ENCODE measurements around the gene EP400.
A peak's percentile ranks its signal among the peaks of the same experiment; 100 is the strongest.

Gene EP400

DNA sequence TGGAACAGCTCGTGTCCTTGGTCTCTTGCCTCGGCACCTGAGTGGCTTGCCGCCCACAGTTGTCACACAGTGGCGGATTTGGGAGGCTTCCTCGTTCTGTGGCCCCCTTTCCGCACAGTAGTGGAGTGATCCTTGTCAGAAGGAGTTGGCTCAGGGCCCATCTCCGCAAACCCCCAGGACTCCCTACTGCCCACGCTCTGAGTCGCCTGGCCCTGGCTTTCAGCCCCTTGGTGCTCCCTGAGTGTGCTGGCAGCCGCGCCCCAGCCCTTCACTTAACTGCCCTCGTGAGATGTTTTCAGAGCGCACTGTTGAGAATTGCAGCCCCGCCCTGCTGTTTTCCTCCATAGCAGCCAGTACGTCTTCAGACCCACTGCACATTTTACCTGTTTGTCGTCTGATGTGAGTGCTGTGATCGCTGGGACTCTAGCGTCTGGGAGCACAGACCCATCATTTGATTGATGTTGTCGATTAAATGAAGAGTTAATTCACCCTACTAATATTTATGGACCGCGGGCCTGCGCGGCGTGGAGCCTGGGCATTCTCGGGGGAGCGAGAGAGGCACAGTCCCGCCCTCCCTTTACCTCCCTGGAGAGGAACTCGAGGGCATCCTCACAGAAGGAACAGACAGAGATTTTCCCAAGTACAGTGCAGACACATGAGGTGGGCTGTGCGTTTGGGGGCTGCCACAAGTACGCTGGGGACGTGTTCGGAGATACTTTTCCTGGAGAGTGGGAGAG lies 102.6 kb downstream of the EP400 start:
- DNase-seq = no peak

DNA sequence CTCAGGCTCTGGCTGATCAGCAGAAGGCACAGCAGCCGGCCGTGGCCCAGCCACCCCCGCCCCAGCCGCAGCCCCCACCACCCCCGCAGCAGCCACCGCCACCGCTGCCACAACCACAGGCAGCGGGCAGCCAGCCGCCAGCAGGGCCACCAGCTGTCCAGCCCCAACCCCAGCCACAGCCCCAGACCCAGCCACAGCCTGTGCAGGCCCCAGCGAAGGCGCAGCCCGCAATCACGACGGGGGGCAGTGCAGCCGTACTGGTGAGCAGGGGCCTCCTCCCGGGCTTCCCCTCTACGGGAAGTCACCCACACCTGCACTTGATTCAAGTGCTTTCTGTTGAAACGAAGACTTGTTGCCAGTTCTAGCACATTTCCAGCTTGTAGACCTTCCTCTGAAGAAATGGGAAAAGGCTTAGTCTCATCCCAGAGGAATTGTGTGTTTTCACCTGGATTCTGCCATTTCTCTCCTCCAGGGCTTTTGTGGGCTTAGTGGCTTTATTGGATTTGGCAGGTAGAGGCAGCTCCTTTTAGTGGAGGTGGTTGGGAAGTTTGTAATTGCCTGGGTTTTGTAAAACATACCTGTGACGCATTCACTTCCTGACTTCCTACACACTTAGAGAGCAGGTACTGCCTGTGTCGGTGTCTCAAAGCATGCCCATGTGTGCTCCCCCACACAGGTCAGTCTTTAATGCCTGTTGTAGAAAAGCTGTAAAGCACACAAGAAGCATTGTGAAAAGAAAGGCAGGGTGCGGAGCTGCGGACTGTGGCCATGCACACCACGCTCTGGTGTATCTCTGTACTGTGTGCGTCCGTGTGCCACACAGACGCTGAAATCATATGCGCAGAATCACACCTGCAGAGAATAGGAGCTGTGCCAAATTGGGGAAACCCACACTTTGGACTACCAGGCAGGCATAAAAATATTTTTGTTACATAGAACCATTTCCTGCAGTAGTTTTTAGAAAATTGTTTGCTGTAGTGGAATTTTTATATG lies 103.9 kb downstream of the EP400 start:
- no peak for DNase-seq

DNA sequence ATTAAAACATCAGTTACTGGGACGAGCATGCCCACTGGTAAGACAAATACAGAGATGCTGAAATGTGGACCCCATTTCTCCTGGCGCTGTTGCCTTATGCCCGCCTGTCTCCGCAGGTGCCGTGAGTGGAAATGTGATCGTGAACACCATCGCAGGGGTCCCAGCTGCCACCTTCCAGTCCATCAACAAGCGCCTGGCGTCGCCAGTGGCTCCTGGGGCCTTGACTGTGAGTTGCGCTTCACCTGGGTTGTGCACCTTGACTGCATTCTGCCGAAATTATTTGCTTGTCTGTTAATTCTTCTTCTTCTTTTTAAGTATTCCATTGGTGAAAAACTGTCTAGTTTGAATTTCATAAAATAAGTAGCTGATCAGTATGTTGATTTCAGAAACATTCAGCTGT lies 105.2 kb downstream of the EP400 start:
- no peak for DNase-seq

DNA sequence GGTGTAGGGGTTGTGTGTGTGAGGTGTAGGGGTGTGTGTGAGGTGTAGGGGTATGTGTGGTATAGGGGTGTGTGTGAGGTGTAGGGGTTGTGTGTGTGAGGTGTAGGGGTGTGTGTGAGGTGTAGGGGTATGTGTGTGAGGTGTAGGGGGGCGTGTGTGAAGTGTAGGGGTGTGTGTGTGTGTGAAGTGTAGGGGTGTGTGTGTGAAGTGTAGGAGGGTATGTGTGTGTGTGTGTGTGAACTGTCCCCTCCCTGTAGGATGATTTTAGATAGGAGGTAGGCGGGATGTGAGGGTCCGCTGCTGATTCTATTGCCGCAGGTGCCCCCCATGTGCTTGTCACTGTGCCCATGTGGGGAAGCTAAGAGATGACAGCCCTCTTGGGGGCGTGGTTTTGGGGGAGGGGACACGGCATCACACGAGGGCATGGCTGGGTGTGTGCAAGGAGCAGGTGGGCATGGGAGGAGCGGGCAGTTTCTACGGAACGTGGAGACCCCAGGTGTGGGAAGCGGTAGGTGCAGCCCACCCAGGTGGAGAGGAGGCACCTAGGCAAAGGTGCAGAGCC lies 105.9 kb downstream of the EP400 start:
- DNase-seq = no peak

DNA sequence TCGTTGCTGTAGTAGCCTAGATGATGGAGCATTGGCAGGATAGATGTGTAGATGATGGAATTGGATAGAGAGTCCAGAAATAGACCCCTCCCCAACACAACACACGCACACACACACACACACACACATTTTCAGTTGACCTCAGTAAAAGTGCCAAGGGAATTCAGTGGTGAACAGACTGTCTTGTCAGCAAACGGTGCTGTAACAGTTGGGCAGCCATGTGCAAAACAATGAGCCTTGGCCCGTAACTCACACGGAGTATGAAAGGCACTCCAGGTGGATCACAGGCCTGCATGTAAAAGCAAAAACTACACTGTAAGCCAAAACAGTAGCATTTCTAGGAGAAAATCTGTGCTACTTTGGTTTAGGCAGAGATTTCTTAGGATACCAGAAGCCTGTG lies 106.6 kb downstream of the EP400 start:
- no peak for DNase-seq

DNA sequence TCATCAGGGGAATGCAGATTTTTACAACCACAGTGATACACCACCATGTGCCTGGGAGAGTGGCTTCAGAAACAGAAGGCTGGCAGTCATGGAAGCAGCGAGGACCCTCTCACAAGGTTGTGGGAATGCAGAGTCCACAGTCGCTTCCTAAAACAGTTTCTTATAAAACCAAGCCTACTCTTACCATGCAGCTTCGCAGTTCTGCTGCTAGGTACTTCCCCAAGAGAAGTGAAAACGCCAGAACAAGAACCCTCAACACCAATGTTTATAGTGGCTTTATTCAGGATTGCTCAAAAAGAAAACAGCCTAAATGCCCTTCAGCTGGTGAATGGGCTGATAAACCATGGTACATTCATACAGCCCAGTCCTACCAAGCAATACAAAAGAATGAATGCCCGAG lies 107.2 kb downstream of the EP400 start:
- no peak for DNase-seq

DNA sequence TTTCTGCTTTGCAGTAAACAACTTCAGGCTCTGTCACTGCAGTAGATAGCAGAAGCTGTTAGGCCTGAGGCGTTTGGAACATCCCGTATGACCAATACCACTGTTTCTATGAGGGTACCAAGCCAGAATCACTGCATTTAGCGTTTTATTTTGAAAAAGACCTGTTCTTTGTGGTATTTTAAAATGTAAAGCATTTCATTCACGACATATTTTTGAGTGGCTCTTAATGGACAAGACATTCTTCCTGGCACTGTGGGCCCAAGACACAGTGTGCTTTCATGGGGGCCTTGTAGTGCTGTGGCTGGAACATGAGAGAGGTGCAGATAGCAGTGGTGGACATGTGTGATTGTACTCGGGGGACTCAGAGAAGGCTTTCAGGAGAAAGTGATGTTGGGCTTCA lies 107.9 kb downstream of the EP400 start:
- DNase-seq = no peak

DNA sequence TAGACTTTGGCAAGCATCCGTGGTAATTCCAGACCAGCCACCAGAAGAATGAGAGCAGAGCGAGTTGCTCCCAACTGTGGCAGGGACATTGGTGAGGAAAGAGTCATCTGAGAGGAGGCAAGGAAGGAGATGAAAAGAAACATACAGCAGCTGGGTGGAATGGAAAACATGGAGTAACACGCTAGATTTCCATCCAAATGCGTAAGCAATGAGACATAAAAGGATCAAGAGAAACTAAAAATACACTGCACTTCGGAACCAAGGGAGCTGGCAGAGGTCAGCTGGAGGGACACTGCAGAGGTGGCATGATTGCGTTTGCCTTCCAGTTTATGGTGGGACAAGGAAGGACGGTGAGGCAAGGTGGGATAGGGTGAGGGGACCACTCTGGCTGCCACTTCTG lies 111.5 kb downstream of the EP400 start:
- no peak for DNase-seq

DNA sequence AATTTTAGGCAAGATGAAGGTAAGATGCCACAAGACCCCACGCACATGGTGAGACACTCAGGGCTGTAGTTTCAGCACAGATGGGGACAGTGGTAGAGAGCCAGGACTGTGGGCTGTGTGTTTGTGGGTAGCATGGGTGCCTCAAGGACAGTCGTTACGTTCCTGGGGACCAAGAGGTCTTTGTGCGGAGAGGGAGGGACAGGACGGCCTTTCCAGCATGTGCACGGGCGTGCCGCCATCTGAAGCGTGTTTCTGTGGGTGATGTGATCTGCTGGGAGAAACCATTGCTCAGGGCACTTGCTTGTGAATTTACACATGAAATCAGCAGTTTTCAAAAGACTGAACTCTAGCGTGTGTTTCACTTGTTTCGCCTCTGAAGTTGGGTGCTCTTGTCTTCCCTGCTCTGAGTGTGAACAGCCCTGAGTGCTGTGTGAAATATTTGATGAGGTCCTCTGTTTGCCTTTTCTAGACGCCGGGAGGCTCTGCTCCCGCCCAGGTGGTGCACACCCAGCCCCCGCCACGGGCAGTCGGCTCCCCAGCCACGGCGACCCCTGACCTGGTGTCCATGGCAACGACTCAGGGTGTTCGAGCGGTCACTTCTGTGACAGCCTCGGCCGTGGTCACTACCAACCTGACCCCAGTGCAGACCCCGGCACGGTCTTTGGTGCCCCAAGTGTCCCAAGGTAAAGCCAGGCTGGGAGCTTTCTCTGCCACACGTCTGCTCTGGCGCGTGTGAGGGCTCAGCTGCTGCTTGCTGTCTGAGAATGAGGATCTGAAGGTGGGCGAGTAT lies 112.1 kb downstream of the EP400 start:
- no peak for DNase-seq

DNA sequence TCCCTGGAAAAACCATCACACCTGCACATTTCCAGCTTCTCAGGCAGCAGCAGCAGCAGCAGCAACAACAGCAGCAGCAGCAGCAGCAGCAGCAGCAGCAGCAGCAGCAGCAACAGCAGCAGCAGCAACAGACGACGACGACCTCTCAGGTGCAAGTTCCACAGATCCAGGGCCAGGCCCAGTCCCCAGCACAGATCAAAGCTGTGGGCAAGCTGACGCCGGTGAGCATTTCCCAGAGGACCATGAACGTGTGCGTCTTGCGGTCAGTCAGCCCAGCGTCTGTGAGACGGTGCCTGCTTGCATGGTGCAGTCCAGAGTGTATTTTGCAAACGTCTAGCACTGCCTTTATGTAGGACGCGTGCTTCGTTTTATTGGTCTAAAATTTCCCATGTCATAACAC lies 112.7 kb downstream of the EP400 start:
- DNase-seq = no peak

DNA sequence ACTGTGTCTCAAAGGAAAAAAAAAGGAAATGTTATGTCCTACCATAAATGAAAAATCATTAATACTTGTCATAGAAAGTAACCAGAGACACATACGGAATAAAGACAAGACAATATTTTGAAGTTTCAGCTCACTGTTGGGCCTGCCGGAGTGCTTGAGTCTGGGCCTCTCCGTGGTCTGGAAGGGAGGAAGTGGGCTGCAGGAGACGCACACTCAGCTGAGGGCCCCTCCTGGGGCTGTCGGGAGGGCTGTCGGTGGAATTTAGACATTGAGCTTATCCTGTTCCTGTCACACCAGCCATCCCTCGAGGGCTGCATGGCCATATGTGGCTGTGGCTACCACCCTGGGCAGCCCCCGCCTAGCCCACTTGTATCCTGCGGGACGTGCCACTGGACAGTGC lies 113.7 kb downstream of the EP400 start:
- no peak for DNase-seq

DNA sequence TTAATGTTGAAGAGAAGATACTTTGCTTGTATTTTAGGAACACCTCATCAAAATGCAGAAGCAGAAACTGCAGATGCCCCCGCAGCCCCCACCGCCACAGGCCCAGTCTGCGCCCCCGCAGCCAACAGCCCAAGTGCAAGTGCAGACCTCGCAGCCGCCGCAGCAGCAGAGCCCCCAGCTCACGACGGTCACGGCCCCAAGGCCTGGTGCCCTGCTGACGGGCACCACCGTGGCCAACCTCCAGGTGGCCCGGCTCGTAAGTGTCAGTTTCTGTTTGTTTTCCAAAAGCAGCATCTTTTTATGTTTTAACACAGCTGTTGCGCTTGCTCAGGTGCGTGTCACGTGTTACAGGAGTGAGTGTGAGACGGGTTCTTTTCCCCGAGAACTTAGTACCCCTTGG lies 114.9 kb downstream of the EP400 start:
- no peak for DNase-seq

DNA sequence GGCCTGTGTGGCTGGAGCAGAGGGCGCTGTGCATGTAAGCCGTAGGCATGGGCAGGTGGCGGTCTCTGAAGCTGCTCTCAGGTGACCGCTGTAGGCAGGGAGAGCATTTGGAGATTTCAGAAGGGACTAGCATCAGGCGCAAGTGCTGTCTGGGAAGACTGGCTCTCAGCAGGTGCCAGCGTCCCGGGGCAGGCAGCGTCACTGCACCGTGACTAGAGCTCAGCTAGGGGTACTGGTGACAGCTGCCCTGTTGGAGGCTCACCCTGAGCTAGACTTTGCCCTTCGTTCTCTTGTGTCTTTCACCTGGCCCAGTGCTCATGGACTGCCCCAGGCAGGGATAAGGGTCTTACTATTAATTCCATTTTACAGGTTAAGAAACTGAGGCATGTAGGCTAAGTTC lies 115.5 kb downstream of the EP400 start:
- DNase-seq = no peak

DNA sequence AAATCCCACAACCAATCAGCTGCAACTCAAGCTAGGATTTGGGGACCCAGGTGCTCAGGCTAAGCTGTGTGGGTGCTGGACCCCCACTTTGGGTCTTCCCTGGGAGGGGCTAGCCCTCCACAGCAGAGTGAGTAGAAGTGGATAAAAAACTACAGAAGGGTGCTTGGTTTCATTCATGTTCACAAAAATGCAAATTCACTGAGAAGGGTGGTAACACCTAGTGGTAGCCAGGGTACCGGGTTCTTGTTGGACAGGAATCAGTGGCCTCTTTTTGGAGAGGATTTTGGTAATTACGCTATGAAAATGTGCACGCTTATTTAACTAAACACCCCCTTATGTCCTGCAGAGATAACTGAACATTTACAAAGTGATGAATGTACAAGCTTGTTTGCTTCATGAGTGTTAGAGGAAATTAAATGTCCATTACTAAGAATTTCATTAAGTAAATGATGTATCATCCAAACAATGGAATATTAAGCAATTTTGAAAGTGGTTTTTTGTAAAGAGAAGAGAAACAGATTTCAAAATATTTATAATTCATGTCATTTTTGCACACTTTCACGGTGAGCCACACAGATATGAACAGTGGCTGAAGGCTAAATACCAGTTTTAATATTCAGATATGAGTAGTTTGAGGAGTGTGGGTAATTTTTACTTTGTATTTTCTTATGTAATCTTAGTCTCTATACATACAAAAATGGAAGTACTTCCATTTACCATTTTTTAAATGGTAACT lies 116.0 kb downstream of the EP400 start:
- DNase-seq = no peak

DNA sequence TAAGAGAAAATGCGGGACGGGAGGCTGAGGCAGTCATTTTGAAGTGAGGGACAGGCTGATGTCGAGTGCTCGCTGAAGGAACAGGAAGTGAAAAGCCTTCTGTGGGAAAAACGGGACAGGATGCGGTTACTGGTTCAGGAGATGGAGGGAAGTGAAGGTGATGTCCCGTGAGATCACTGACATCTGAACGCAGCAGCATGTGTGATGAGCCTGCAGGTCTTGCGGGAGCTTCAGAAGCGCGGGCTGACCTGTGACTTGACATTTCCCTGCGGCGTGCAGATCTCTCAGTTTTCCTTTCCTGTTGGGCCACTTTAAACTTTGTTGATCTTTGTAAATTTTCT lies 116.6 kb downstream of the EP400 start:
- DNase-seq = peak; percentile 55

DNA sequence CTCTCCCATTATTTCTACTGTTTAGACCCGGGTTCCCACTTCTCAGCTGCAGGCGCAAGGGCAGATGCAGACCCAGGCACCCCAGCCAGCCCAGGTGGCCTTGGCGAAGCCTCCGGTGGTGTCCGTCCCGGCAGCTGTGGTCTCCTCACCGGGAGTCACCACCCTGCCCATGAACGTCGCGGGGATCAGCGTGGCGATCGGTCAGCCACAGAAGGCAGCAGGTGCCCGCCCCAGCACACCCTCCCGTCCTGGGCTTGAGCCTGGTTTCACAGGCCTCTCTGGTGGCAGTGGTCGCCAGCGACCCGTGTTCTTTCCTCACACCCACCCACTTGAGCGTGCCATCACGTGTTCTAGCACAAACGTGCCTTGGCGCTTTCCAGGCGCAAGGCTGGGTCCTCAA lies 117.0 kb downstream of the EP400 start:
- no peak for DNase-seq

DNA sequence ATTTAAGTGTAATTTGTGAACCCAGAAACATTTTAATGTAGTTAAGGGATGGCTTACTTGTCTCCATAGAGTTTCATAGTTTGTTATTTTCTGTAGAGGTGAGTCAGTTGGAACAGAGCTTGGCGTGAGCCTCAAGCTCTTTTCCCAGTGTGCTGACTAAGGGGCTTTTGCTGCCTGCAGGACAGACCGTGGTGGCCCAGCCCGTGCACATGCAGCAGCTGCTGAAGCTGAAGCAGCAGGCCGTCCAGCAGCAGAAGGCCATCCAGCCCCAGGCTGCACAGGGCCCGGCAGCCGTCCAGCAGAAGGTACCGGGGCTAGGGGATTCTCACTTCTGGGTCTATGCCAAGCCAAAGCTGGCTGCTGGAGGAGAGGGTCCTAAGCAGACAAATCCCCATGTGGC lies 117.4 kb downstream of the EP400 start:
- no peak for DNase-seq

DNA sequence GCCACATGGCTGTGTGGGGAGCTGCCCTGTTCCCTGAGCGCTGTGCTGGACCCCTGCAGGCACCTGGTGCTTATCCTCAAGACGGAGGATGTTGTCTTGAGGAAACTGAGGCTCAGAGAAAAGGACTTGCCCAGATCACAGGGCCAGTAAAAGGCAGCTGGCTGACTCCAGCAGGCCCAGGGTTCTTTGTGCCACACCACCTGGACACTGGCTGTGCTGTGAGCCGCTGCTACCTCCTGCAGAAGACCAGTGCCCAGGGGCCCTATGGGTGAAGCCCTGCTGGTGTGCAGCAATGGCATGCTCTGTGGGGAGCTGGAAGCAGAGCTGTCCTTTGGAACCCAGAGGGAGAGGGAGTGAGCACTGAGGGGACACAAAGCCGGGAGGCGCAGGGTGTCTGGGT lies 118.5 kb downstream of the EP400 start:
- no peak for DNase-seq

DNA sequence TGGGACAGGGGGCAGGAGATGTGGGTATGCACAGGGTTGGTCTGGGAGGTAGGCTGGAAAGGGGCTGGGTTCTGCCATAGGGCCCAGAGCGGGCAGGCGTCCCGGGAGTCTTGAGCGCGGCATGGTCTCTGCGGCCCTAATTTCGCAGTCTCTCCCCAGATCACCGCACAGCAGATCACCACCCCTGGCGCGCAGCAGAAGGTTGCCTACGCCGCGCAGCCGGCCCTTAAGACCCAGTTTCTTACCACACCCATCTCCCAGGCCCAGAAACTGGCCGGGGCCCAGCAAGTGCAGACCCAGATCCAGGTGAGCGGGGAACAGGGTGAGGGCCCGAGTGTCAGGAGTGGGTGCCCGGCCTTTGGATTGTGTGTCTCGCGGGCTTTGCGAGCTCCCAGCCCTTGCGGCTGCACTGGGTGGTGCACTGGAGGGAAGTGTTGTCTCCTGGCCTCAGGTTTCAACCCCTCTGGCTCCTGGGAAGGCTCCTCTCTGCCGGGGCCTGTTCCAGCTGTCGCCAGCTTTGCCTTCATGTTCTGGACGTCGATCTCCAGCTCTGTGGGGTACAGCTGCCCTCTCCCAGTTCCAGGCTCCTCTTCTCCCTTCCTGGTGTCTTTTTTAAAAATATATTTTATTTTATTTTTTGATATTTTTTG lies 119.7 kb downstream of the EP400 start:
- DNase-seq = no peak

DNA sequence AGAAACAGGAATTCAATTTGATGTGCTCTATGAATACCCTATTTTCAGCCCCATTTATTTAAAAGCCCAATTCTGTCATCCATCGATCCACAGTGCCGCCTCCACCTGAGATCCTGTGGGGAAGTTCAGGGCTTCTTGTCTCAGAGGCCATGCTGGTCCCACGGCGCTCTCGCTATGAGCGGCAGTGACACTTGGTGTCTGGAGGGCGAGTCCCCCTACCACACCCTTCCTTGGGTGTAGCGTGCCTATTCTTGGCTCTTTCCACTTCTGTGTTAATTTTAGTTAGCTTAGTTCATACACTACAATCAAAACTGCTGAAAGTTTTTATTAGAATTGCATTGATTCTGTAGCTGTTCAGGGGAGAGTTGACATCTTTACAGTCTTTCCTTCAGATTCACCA lies 120.6 kb downstream of the EP400 start:
- no peak for DNase-seq

DNA sequence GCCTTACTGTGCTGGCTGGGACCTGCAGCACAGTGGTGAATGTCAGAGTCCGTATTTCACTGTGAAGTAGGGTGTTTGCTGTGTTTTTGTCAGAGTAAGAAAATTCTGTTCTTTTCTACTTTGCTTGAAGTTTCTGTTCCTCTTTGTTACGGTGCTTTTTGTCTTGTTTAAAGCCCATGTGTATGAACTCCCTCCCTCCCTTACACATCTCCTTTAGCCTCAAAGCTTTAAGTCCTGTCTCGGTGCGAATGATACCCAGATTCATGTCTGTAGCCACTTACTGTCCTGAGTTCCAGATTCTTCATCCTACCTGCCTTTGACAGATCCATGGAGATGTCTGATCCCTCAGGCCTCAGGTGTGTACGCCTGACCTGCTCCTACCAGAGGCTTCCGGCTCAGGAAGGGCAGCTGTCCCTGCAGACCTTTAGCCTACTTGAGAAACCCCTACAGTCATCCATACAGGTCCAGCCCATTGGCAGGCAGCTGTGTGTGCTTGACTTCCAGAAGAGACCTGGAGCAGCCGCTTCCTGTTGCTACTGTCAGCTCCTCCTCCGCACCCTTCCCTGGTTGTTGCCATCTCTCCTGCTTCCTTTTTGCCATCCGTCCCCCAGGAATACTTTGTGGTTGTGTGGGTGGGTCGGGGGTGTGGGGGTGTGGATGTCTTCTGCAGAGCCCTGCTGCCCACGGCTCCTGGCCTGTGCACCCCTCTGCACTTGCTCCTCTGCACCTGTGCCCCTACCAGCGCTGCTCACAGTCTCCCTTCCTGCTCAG lies 121.5 kb downstream of the EP400 start:
- no peak for DNase-seq

All from activated CD4-positive, alpha-beta T cell treated with anti-CD3 and anti-CD28 coated beads for 48 hours (primary cell).